Ammon's horn (tissue), 1 donor: ENCODE measurements around the gene GTF2A1L.

ENCODE experiments used
- DNase-seq: peaks from one replicate; pipeline ENCODE4 v3.0.0-alpha.2; 2016; ENCODE audit warnings: low spot score

Gene GTF2A1L

DNA sequence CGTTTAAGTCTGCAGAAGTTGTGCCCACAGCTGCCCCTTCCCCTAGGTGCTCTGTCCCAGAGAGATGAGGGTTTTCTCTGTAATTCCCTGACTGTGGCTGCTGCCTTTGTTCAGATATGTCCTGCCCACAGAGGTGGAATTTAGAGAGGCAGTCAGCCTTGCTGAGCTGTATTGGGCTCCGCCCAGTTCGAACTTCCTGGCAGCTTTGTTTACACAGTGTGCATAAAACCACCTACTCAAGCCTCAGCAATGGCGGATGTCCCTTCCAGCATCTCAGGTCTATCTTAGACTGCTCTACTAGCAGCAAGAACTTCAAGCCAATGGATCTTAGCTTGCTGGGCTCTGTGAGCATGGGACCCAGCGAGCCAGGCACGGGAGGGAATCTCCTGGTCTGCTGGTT, 89.8 kb downstream of the GTF2A1L start:
- DNase-seq = no peak

DNA sequence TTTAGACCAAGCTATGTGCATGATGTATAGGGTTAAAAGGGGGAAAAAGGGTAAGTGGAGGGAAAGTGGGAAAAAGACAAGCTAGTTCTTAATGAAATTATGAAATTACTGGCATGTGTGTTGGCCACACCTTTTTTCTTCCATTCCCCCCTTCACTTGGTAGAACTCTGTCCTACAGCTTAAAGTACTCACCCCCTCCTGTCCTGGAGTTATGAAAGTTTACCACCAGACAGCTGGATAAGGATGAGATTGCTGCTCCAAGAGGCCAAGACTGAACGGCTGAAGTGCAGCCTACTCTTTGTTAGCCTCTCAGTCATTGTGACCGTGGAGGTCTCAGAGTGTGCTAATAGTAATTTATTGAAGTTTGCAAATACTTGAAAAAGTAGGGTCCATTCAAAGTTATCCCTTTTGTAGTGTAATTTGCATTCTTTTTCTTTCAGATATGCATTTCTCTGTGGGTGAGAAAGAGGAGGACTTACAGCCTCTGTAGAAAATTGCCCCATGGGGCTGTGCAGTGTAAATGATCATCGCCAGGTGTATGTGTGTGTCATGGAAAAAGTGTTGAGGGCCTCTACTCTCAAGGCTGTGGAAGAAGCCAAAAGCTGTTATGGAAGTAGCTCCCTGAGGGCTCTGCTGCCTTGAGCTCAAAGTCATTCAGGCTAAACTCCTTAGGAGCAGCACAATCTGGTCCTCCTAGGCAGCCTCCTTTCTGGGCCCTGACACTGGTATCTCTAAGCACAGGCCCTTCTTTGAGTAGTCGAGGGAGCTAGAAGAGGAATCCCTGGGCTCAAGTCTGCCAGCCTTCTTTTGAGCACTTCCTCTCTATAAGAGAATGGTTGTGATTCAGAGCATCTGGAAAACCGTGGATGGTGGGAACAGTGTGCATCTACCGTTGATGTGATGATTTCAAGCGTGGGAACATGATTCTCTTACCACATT, 91.7 kb downstream of the GTF2A1L start:
- DNase-seq = peak; percentile 12

DNA sequence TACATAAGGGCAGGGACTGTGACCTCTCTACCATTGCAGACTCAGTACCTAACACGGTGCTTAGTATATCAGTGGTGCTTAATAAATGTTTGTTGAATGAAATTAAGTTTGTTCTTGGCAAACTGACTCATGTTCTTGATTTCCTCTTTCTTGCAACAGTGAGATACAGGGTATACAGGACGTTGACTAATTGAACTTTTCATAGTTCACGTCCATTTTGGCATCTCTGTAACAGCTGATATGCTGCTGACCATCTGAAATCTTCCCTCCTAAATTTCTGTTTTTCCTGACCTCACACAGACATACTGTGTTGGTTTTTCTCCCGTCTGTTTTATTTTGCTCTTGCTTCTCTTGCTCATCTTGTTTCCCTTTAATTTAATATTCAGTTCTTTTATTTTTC, 93.7 kb downstream of the GTF2A1L start:
- DNase-seq = no peak

DNA sequence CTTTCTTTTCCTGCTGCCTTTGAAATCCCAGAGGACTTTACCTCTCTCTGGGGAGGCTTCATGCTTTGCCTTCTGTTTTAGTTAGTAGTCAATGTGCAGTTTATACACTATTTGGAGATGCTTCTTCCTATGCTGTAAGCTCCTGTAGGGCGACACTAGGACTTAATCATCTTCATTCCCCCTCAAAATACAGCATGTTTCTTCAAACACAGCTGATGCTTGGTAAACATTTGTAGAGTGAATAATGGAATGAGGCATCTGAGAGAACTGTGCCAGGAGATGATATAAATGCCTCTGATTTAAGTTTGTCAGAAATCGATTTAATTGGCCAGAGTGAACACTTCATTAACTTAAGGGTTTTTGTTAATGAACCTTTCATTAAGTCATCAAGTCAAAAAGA, 94.5 kb downstream of the GTF2A1L start:
- DNase-seq = no peak

DNA sequence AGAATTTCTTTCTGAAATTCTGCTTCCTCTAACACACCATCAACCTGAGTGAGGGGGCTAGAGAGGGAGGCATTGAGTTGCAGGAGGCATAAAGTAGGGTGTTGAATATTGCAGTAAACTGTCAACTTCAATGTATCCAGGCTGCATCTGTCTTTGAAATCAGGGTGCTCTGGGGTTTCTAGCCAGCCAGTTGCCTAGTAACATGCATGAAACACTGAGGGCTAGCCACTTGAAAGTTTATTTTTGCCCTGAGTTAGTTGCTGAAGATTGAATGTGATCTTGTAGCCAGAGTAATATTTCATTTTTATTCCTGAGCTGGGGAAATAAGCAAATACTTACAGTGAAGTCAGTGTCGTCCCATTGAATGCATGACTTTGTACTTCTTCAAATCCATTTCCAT, 96.0 kb downstream of the GTF2A1L start:
- DNase-seq = no peak

DNA sequence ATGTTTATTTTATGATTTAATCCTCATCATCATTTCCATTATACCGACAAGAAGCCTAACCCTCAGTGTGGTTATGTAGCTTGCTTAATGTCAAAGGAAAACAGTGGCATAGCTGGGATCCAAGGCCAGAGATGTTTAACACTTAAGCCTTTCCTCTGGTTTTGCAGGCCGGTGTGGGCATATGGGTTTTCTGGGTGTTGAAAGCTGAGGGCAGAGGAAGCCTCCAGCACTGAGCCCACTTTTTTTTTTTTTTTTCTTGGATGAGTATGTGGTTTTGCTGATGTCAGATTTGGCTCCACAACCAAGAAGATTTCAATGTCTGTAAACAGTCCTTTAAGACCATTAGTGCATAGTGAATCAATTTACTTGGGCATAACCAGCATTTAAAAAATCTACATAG, 96.6 kb downstream of the GTF2A1L start:
- no peak for DNase-seq

DNA sequence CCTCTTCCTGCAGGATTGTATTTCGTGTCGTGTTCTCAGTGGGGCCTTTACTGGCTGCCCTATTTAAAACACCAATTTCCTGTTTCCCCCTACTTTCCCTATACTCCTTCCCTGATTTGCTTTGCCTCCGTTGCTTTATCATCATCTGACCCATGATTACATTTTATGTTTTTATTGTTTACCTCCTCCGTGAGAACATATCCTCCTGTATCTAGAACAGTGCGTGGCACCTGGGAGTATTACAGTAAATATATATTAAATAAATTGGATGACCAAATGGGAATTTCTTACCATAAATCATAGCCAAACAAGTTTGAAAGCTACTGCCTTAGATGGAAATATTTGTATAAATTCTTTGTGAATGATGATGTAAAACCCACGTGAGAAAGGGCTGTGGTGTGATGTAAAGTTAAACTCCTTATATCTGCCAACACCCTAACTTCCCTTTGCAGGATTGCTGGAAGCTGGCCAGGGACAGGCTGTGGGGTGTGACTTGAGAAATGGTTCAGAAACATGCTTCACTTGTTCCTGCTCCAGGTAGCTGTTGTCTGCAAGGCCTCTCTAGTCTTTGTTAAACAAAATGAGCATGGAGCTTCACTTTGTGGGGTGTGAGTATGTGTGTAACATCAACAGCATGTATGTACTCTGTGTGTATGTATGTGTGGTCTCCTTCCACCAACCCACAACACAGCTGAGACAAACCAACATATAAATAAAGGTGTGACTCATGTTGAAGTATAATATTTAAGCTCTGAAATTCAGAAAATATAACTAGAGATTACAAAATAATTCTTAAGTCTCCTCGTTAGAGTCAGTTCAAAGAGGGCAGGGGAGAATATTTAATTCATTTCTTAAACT, 97.6 kb downstream of the GTF2A1L start:
- no peak for DNase-seq

DNA sequence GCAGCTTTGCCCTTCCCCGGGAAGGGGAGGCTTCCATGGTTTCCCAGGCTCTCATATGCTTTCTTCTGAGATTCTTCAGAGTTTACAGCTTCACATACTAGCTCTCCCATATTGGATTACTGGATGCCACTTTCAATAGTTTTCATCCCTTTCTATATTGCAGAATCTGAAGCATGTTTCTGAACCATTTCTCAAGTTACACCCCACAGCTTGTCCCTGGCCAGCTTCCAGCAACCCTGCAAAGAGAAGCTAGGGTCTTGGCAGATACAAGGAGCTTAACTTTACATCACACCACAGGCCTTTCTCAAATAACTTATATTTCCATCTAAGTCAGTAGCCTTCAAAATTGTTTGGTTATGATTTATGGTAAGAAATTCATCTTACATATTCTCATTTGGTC, 98.3 kb downstream of the GTF2A1L start:
- no peak for DNase-seq

DNA sequence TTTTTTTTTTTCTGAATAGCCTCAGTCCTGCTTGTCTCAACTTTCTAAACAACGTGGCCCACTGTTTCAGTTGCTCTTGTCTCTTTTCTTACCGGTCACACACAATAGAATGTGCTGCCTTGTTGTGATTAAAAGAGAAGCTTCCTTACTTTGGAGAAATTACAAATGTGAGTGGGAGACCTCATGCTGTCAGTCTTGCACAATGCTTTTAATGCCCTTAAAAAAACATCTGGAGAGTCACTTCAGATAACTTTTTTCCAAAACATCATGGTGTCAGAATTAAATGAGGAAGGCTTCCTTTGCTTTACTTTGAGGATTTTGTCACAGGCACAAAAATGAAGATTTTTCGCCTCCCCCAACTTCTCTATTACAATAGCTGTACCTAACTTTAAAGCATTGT, 100.2 kb downstream of the GTF2A1L start:
- DNase-seq = no peak

DNA sequence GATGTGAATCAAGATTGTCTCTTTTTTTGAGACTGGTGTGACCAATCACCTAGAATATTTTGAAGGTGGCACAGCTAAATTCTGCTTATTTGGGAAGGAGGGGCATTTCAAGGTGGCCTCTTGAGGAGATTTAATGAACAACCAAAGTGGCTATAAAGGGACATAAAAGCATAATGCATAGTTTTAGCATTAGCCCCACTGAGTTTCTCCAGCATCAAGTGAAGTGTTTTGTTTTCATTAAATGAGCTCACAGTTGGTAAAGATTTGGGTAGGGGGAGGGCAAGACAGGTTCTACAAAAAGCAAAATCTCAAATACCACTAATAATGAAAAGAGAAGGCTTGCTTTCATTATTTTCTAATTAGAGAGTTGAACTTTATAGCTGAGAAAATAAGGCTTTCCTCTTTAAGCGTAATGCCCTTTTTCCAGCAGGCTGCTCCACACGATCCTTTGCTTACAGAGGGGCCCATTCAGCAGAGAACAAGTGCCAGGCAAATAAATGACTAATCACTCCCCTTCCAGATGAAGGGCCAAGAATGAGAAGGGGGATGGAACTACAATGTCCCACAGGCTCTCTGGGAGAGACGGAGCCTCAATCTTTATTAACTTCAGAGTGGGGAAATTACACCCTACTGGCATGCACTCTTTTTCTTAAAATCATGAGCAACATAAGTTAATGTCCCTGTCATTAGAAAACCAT, 102.0 kb downstream of the GTF2A1L start:
- DNase-seq = peak; percentile 31

DNA sequence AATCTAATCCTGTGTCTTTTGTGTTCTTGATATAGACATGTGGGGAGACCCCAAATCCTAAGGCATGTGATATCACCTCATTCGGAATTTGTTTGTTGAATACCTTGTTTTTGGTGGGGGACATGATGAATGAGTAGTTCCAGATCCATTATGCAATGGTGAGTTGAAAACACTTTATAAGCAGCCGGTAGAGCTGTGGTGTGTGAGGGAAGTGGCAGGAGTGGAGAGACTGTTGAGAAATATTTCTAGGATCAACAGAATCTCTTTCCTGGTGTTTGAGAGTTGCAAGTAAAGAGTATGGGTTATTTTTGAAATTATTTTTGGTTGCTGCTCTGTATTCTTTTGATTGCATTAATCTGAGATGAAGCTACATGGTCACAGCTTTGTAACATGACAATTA, 103.5 kb downstream of the GTF2A1L start:
- no peak for DNase-seq

DNA sequence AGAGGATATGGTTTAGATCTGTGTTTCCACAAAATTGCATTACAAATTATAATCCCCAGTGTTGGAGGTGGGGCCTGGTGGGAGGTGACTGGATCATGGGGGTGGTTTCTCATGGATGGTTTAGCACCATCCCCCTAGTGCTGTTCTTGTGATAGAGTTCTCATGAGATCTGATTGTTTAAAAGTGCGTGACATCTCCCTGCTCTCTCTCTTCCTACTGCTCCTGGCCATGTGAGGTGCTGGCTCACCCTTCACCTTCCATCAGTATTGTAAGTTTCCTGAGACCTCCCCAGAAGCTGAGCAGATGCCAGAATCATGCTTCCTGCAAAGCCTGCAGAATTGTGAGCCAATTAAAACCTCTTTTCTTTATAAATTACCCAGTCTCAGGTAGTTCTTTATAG, 104.7 kb downstream of the GTF2A1L start:
- DNase-seq = no peak

DNA sequence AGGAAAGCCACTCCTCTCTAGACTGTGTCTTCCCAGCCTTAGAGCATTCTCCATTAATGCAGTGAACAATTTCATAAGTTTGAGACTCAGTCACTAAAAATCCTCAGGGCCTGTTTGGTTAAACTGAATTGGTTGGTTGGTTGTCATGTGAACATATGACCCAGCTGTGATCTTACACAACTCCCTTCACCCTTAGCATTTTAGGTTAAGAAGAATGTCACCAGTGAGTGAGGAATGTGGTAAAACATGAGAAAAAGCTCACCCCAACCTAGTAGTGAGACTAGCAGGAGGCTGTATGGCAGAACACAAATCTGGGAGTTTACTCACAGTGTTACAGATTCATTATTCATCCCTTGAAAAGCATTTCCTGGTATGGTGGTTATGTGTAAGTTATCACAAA, 105.5 kb downstream of the GTF2A1L start:
- no peak for DNase-seq

DNA sequence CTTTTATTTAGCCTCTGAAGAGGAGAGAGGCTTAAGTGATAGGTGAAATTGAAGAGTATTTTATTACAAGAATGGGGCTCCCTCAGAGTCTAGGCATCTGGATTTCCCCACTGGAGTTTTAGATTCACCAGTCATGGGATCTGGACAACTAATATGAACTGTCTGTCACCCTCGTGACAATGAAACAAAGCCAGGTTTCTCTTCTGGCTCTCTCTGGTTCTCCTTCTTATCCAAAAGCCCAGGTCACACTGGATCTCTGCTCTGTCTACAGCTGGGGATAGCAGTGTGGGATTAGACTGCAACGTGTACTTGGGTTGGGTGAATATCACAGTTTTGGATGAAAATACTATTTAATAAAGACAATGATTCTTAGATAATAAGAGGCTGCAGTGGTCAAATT, 106.6 kb downstream of the GTF2A1L start:
- no peak for DNase-seq

DNA sequence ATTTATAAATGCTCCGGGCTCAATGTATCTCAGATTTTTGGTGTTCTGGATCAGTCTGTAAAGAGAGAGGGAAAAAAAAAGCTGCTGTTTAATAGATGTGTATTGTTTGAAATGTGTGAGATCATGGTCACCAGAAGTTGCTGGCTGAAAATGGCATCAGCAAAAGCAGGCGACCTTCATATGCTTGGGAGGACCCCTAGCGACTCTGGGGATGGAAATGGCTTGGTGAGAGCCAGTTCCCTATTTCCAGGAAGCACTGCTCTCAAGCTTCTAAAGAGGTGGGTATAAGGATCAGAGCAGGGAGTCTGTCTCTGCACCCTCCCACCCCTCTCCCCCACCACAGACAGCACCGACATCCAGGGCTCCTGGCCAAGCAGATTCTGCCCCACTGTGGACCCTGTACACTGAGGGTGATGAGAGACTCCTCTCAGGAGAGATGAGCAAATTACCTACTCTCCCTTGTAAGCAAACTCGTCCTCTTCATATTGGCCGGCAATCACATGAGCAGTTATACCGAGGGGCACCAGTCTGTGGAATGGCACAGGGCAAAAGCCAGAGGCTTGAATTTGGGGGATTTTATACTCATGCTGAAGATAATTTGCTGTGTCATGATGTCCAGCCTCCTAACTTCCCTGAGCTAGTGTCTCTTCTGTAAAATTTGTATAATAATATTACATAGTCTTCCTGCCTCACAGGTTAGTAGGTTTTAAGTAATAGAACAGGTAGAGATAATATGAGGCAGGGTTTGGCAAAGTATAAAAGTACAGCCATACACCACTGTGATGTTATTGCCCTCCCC, 108.2 kb downstream of the GTF2A1L start:
- DNase-seq = peak; percentile 56

DNA sequence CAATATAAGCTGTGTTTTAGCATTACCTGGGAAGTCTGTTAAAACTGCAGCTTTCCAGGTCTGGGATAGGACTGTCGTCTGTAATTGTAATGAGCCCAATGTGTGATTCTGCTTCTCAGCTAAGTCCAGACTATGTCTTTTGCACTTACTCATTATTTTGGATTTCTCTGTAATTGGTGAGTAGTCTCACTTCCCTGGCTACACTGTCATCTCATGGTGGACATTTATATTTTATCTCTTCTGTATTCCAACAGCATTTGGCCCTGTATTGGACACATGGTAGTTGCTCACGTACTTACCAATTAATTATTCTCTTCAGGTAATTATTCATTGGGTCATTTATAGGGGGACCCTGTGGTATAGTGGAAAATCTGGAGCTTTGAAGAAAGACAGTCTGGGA, 109.9 kb downstream of the GTF2A1L start:
- no peak for DNase-seq

DNA sequence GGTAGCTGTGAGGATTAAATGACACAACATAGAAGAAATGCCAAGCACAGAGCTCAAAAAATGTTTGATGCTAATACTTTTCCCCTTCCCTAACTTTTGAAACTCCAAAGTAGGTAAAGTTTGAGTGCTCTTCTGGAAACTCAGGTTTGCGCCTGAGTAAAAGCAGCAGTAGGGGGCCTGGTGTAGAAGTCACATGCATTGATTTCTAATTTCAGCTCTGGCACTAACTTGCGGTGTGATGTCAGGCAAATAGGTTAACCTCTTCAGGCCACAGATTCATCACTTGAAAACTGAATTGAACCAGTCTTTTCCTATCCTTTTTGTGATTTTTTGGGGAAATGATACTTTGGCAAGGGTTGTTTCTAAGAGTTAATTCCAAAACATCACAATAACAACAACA, 110.6 kb downstream of the GTF2A1L start:
- DNase-seq = no peak

DNA sequence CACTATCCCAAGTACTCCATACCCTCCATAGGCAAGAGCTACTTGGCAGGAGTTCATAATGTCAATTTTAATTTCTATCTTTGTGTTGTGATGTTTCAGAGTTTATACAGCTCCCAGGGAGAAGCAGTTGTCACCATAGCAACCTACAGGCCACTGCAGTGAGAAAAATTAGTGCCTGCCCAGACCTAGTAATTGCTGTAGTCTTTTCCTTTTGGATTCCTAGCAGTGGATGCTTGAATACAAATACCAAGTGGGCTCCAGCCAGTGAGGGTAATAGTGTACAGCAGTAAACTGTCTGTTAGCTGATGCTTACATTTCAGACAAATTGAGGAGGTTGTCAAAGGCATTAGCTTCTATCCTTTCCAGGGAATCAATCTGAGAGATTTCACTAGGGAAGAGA, 111.2 kb downstream of the GTF2A1L start:
- no peak for DNase-seq
